Pons (tissue), 1 donor: ENCODE results near the gene GHRH.

Experiments used
- DNase-seq: peaks from one replicate; pipeline ENCODE4 v3.0.0-alpha.2; 2016; ENCODE audit warnings: low spot score

The GHRH gene

DNA sequence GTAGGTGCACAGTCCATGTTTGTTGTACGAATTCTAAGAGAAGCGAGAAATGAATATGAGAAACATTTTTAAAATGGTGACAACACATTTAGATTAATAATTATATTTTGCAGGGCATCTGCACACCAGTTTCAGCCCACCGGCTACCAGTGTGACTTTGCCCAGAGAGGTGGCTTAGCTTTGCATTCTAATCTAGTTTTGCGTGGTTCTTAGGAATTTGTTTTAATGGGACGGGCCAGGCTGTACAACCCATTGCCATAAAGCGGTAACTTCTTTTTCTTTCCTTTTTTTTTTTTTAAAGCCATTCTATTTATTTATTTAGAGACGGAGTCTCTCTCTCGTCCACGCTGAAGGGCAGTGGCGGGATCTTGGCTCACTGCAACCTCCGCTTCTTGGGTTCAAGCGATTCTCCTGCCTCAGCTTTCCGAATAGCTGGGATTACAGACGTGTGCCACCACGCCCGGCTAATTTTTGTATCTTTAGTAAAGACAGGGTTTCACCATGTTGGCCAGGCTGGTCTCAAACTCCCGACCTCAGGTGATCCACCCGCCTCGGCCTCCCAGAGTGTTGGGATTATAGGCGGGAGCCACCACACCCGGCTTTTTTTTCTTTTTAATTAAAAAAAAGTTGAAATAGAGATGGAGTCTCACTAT is 28.7 kb upstream of the GHRH start:
- no peak for DNase-seq

DNA sequence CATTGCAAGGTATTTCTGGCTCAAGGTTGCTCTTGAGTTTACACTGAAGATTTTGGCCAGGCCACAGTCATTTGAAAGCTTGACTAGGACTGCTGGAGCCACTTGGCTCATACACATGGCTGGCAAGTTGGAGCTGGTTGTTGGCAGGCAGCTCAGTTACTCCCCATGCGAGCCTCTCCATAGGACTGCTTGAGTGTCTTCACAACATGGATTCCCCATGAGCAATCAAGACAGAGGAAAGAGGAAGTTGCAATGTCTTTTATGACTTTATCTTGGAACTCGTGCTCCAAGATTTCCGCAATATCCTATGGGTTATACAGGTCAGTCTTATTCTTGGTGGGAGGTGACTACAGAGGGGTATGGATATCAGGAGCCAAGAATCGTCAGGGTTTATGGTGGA is 26.5 kb upstream of the GHRH start:
- no peak for DNase-seq

DNA sequence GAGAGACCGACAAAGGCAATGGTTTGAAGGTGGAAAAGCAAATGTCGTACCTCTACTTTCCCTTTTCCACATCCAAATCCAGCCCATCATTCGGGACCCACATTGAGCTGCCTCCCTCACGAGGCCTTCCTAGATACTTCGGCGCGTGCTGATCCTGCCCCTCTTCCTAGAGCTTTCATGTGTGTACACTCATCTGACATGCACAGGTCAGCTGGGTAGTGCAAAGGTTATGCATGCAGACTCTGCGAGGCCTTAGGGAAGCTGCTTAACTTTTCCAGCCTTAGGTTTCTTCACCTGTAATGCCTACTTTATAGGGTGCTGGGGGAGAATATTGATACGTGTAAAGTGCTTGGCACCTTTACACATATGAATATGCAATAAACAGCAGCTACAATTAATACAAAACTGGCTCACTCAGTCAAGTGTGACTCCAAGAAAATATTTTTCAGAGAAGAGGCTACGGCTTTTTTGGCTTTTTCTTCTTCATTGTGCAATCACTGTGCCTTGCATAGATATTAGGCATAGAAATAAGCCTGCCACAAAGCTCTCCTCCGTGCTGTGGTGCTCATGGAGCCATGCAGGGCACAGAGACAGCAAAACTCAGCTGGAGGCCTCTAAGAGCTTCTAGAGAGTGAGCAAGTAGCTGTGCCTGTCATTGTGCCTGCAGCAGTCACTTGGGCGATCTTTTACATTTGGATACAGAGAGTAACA is 24.2 kb upstream of the GHRH start:
- DNase-seq = no peak

DNA sequence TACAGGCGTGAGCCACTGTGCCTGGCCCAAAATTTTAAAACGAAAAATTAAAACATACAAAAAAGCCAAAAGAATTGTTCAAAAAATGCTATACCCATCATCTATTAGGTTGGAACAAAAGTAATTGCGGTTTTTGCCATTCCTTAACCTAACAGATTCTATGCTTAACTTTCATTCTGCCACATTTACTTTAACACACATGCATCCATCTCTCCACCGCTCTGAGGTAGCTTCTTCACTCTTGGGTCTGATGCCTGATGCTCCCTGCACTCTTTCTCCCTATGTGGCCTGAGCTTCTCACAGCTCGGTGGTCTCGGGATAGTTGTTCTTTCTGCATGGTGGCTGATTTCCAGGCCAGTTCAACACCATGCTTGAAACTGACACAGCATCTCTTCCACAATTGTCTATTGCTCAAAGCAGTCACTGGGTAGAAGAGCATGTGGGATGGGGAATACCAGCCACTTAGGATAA is 23.1 kb upstream of the GHRH start:
- no peak for DNase-seq

DNA sequence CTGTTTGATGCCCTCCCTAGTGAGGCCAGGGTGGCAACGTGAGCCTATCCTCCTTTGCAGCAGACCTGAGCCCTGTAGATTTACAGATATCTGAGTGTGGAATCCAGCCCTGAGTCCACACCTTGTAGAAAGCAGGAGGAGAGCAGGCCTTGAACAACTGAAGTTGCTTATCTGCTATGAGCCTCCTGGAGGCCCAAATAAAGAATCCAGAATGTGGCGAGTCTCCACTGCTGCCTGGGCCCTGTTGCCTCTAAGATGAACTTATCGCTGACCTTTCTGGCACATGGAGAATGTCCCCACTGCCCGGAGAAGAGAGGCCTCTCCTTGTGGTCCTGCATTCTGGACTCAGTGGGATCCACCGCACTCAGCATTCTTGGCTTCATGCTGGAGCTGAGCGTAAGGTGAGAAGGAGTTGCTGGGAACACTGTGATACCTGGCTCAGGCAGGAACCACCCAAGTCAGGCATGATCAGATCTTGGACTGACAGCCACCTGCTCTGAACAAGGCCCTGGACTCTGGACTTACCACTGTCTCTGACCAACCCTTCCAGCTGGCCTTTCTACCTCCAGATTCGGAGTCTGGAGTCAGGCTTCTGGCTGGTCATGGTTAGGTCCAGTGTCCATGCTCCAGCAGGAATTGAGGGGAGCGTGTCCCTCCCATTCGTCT is 22.0 kb upstream of the GHRH start:
- DNase-seq = no peak

DNA sequence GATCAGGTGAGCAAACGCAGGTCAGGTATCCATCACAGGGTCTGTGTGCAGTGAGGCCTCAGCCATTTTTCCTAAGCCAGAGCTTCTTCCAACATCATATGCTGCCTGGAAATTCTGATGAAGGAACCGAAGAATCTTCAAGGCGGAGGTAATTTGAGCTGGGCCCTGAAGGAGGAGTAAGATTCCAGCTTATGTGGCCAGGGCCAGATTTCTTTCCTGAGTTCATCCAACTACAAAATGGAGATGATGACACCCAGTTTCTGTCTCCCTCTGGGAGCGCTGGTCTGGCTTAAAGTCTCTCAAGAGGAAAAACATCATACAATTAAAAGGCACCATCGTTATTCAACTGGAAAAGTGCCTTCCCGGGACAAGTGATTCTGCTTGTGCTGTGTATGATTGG is 20.9 kb upstream of the GHRH start:
- DNase-seq = no peak

DNA sequence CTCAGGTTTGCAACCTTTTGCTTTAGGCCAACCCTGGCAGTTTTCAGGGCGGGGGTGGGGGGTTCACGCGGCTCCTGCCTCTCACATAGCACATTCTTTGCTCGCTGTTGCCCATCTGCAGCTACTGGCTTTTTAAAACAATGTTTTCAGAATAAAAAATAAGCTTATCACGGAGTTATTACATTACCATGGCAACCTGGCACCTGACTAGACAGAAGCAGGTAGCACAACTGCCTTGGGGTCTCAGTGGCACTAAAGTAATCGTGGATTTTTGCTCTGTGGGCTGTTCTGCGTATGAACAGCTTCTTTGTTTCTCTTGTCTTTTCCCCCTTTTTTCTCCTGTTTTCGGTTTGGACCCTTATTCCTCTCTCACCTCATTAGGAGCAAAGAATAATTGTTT is 18.8 kb upstream of the GHRH start:
- DNase-seq = no peak

DNA sequence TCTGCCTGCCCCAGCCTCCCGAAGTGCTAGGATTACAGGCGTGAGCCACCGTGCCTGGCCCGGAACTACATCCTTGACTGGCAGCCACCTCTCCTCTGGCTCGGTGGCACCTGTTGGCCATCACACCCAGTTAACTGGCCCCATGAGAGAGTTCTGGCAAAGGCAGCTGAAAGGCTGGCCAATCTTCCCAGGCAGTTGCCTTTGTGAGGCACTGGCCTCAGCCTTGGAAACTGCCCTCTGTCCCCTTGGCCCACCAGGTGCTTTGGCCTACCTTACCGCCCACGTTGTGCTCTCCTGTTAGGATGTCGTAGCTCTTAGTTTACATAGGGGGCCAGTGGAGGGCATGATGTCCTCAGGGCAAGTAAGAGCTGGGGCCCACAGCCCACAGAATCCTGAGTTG is 18.2 kb upstream of the GHRH start:
- DNase-seq = no peak

DNA sequence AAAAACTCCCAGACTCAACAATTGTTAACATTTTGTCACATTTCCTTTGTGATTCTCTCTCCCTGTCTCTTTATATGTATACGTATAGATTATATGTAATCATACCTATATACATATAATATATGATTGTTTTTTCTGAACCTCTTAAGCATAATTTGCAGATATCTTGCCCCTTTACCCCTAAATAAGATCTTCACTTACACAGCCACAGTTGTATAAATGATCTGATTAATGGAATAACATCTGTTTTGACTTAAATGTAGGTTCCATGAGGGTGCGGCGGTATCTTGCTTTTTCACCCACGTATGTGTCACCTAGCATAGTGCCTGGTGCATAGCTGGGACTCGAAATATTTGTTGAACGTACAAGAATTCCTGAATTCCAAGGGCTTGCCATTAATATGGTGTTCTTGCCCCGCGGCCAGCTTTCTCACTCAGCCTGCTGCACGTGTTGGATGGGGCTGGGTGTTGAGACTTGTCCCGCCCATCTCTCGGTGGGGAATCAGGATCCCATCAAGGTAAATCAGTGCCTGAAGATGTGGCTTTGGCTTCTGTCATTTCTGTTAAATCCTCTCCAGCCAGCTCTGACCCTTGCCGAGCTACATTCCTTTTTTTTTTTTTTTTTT is 17.5 kb upstream of the GHRH start:
- DNase-seq = no peak

DNA sequence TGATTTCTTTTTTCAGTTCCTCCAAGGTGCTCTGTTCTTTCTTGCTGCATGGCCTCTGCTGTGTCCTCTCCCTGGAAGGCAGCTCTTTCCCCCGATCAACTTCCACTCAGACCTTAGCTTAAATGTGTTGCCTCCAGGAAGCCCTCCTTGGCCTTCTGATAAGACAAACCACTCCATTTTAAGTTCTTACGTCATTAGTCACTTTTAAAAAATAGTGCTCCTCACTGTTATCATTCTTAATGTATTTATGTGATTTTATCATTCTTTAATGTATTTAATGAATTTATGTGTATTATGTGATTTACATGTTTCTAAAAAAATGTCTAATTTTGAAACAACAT is 15.6 kb upstream of the GHRH start:
- no peak for DNase-seq

DNA sequence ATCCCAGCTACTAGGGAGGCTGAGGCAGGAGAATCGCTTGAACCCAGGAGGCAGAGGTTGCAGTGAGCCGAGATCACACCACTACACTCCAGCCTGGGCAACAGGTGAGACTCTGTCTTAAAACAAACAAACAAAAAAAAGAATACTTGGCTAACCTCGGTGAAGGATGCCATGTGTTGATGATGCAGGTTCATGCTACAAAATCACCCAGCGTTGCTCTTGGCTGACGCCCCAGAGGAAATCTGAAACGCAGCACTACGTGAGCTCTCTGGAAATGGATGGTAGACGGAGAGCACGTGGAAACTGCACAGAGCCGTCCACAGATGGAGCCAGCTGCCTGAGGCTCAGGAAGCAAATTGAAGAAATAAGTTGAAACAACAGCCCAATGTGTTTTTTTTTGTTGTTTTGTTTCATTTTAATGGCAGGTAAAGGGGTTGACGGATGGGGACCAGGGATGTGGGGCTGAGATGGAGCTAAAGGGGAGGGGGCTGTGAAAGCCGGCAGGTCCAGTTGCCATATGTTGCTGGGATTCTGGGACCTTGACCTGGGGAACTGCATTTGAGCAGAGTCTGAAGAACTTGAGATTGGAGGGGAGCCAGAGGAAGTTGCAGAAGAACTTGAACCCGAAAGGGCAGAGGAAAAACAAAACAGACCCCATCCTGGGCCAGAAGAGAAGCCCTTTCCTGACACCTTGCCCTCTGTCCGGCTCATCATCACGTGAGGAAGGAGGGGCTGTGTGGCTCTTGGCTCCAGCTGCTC is 15.1 kb upstream of the GHRH start:
- peak; percentile 57 for DNase-seq

DNA sequence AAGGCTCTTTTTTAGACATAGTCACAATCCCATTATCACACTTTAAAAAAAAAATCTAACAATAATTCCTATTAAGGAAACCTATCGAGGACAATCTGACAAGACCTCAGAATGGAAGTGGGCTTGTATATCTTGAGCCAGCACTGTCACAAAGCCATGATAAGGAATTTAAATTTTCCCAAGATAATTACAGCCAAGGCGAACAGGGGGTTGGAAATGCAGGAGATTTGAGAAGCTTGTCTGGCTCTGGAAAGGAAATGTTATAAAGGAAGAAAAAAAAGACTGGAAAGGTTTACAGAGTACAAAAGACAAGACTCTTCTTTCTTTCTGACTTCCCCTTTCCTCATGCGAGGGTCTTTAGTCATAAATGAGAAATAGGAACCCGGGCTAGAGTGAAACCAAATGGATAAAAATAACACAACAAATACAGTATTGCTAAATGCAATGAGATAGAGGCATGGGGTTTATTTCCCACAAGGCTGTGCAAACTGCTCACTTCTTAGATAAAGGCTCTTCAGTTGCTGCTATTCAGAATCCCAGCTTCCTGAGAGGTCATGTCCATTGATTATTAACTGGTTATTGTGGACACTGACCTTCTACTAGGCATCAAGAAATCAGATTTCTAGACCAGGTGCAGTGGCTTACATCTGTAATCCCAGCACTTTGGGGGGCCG is 13.4 kb upstream of the GHRH start:
- DNase-seq = peak; percentile 77

DNA sequence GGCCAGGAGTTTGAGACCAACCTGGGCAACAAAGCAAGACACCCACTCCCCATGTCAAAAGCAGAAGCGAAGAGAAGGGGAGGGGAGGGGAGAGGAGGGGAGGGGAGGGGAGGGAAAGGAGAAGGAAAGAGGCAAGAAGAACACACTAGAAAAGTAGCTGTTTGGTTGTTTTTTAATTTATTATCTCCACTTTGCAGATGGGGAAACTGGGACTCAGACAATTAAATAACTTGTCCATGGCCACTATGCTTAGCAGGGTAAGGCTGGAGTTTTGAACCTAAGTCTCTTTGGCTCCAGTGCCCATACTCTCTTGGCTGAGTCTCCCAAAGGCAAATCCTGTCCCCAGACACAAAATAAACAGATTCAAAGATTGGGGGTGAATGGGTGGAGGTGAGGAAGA is 12.4 kb upstream of the GHRH start:
- no peak for DNase-seq

DNA sequence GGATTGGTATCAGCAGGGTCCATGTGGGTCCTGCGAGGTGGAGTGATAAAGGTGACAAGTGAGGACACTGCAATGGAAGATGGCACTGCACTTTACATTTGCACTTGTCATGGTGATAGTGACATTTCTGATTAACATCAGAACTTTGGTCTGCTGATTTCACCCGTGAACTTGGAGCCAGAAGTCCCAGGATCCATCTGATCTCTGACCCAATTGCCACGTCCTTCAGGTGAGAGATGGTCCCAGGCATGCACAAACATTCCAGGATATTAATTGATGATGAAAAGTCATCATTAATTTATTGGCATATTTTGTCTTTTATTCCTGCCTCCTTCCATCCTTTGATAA is 9.8 kb upstream of the GHRH start:
- DNase-seq = no peak

DNA sequence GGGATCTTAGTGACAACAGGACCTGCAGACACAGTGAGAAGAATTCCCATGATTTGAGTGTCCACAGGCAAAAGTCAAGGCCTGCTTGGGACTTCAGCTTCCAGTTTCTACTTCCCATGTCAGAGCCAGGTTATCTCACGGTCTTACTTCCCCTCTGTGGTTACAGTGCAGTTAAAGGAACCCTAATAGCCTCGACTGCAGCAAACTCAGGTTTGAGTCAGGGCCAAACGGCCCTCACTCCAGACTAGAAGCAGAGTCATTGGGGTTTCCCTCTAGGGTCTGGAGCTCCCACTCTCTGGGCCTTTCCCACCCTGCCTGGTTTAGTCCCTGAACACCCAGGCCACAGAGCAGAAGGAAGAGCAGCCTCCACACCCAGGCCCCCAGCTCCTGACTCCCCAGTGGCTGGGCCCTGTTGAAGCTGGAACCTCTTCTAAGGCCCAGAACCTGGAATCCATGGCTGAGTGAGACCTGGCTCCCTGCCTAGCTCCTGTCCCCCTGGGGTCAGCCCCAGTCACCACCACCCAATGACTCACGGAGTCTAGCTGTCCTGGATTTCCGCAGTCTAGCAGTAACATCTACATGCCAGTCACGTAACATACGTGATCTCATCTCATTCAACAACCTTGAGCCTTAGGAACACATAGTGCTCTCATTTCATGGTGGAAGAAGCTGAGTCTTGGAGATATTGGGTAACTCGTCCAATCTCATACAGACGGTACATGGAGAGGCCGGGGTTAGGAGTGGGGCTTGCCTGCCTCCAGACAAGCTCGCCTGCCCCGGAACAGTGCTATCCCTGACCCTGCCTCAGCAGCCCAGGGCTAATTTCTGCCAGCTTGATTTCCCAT is 9.2 kb upstream of the GHRH start:
- peak; percentile 72 for DNase-seq

DNA sequence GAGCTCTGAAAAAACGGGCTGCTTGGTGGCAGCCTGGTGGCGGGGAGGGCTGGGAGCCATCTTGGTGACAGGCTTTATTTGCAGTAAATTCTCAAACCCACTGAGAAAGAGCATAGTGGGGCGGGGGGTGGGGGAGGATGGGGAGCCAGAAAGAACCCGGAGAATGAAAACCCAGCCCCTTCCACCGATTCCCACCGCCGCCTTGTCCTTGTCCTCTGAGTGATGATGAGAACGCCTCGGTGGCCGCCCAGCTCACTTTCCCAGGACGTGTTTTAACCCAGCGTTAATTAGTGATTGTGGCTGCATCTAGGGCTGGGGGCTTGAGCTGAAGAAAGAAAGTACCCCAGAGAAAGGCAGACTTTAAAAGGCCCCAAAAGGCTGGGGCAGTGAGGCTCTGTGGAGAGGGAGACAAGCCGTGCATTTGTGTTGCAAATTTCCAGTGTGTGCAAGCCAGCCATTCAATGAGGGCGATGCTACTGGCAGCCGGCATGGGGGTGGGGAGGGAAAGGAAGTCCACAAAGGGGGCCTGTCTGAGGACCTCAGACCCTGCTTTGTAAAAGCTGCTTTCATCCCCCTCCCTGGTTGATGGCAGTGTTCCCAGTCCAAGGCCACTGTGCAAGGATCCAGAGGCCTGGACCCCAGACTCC is 6.2 kb upstream of the GHRH start:
- DNase-seq = peak; percentile 69

DNA sequence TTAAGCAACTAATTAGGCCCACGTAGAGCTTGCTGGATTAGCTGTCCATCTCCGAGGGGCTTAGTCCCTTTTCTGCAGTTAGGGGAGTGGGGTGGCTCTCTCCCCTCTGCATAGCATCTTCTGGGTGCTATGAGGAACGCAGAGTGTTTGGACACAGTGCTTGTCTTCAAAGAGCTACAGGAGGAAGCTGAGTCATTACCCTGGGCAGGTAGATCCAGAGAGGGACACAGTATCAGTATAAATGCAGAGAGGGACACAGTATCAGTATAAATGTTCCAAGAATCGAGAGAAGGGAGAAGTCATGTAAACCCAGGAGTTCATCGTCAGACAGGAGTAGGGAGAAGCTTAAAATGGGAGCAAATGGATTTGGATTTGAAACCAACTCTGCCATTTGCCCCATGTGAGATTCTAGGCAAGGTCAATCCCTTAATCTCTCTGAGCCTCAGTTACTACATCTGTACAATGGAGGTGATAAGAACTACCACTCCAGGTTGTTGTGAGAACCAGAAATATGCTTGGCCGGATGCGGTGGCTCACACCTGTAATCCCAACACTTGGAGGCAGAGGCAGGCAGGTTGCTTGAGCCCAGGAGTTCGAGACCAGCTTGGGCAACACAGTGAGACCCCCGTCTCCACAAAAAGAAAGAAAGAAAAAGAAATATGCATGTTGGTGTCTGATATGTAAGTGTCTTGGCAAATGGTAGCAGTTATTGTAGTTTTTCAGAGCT is 5.5 kb upstream of the GHRH start:
- no peak for DNase-seq

DNA sequence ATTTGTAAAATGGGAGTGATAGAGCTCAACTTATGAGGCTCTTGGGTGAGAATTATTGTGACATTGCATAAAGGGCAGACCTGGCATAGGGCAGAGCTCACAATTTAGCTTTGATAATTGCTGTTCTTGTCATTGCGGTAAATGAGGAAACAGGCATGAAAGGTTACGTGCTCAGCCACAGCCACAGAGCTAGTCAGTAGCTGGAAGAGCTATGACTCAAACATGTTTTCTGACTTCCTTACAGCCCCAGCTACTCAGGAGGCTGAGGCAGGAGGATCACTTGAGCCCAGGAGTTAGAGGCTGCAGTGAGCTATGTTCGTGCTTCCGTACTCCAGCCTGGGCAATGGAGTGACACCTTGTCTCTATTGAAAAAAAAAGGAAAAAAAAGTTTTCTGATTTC is 3.5 kb upstream of the GHRH start:
- no peak for DNase-seq

DNA sequence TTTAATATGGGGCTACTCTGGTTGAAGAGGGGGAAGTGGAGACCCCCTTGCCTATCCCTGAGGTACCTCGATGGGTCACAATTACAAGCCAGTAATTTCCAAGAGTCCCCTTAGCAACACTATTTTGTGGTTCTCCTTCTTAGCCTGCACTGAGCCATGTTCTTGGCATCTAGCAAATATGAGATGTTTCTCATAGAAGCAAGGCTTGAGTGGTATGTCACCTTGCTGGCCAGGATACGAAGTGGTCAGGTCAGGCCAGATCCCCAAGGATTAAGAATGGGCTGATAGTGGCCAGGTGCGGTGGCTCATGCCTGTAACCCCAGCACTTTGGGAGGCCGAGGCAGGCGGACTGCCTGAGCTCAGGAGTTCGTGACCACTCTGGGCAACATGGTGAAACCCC is 2.1 kb upstream of the GHRH start:
- DNase-seq = no peak

DNA sequence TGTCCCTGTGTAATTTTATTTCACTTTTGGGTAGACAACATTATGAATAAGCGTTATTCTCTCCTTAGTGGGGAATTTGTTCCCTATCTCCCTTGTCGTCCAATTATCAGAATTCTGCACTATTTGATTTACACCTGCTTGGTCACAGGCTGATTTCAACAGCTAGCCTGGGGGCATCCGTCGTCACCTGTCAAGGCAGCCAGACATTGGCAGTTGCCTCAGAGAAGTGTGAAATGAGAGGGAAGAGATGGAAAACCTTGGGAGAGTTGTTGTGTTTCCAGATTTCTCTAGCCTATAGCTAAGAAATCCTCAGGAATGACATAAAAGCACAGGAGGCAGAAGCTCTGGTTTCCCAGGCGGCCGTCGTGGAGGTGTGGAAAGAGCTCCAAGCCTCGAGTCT is 891 bp upstream of the GHRH start:
- DNase-seq = no peak
